Activated CD8-positive, alpha-beta T cell treated with anti-CD3 and anti-CD28 coated beads, Interleukin-2, amount 10 ng/mL, durations not matched to agents 7 days and 5 days (primary cell): Measurements from ENCODE around the gene TRIM9. TPM values are rescaled to one million over a fixed set of nuclear protein-coding genes. Genes with fewer than 3 reads are reported as not detected.
"Not testable (repeated sequence)": the region's sequence is repeated elsewhere in the genome, so short reads cannot be mapped to it uniquely, and the experiment has no call there.

ENCODE experiments used
- ATAC-seq: fragments of 150-1000 bp; cut with Tn5 transposase; one replicate; pipeline ENCODE4 v1.10.0; 2021; ENCODE audit warnings: moderate library complexity
- CTCF ChIA-PET: fragments of 350-600 bp; sonication (Branson Sonifier 250); formaldehyde crosslinking; loops from one replicate; lab custom pipeline; 2021; ENCODE audit warnings: antibody characterized with exemption; lab: Charles Lee
- POLR2A ChIA-PET: fragments of 350-600 bp; sonication (Branson Sonifier 250); formaldehyde crosslinking; loops from one replicate; lab custom pipeline; 2021; ENCODE audit warnings: antibody characterized with exemption; lab: Charles Lee
- DNase-seq: peaks from one replicate; pipeline ENCODE4 v3.0.0-alpha.2; 2020
- H3K27ac Mint-ChIP-seq: one replicate; pipeline ENCODE4 v1.8.0; 2021; ENCODE audit warnings: mild to moderate bottlenecking, mixed read lengths
- H3K27me3 Mint-ChIP-seq: one replicate; pipeline ENCODE4 v1.8.0; 2021; ENCODE audit warnings: low read depth, mixed read lengths
- H3K36me3 Mint-ChIP-seq: one replicate; pipeline ENCODE4 v1.8.0; 2021; ENCODE audit warnings: low read depth, mixed read lengths
- H3K4me1 Mint-ChIP-seq: one replicate; pipeline ENCODE4 v1.8.0; 2021; ENCODE audit warnings: low read depth, mixed read lengths
- H3K4me3 Mint-ChIP-seq: one replicate; pipeline ENCODE4 v1.8.0; 2021; ENCODE audit warnings: mild to moderate bottlenecking, mixed read lengths
- H3K9me3 Mint-ChIP-seq: one replicate; pipeline ENCODE4 v1.8.0; 2022; ENCODE audit warnings: mixed read lengths; ENCODE audit not compliant: insufficient read depth
- total RNA-seq, 2 experiments: library from RNA; stranded (reverse); gene quantifications; one replicate each; pipeline ENCODE4 v1.2.3, GENCODE V29; 2021

TRIM9 gene
- total RNA-seq, 2 experiments from 2014 or later: 0.63 to 0.73 TPM

- Mint-ChIP-seq H3K4me3 (no peak overlapping the region), H3K27me3 (peaks cover 9% of the 10 kb centered on the region), H3K4me1 (no peaks in the 10 kb centered on the region), H3K9me3 (no peaks in the 10 kb centered on the region), H3K27ac (no peak overlapping the region), H3K36me3 (no peaks in the 10 kb centered on the region)
- POLR2A ChIA-PET: no interaction called here
- ATAC-seq (no peak), DNase-seq (no peak)
- CTCF ChIA-PET: no interaction called here
Measured at GRCh38 chr14:50951032-50951431, 143.9 kb downstream of the TRIM9 start.

DNA sequence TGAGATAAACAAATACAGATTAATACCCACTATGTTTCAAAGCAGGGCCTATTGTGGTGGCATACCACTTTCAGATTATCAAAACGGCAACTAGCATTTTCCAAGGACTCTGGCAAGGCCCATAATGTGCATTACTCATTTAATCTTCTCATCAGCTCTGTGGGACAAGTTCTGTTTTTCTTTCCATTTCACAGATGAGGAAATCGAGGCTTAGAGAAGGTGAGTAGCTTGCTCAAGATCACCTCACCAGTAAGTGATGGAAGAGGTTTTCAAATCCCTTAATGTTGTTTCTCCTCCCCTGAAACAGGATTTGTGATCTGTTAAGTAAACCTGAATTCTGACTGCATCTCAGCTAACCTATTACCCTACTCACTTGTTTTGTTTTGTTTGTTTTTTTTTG, 146.7 kb downstream of the TRIM9 start:
- Mint-ChIP-seq H3K4me1 (peaks cover 10% of the 10 kb centered on the region), H3K9me3 (no peaks in the 10 kb centered on the region), H3K27me3 (peaks cover 23% of the 10 kb centered on the region), H3K4me3 (no peak overlapping the region), H3K27ac (no peak overlapping the region), H3K36me3 (no peaks in the 10 kb centered on the region)
- DNase-seq (no peak), ATAC-seq (no peak)
- ChIA-PET POLR2A (interaction anchor here (0.6 kb wide), 1 partner anchor 9 kb away, joined by 3 read pairs; no protein-coding TSS in a partner anchor), CTCF (interaction anchor here (1.3 kb wide), 1 partner anchor 831 kb away, joined by 3 read pairs; no protein-coding TSS in a partner anchor)

DNA sequence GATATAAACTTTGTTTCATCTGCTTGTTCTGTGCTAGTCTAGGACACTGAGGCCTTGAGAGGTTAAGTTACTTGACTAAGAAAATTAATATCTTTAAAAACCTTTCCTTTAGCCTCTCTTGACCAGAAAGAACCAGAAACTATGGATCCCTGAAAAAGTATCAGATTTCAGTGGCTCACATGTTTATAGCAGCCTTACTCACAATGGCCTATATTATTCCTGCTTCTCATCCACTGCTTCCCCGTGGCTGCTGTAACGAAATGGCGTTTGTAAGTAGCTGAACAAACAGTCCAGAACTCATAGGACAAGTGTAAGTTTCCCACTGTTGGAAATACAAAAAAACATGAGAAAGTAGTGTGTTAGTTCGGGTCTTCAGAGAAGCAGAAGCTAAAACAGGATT, 147.5 kb downstream of the TRIM9 start:
- no peaks in the 10 kb centered on the region for H3K9me3 Mint-ChIP-seq
- peaks cover 12% of the 10 kb centered on the region for H3K4me1 Mint-ChIP-seq
- ATAC-seq: no peak
- ChIA-PET POLR2A (no interaction called here), CTCF (no interaction called here)
- no peak overlapping the region for H3K27ac Mint-ChIP-seq
- peaks cover 24% of the 10 kb centered on the region for H3K27me3 Mint-ChIP-seq
- H3K36me3 Mint-ChIP-seq: no peaks in the 10 kb centered on the region
- DNase-seq: no peak
- H3K4me3 Mint-ChIP-seq: no peak overlapping the region

DNA sequence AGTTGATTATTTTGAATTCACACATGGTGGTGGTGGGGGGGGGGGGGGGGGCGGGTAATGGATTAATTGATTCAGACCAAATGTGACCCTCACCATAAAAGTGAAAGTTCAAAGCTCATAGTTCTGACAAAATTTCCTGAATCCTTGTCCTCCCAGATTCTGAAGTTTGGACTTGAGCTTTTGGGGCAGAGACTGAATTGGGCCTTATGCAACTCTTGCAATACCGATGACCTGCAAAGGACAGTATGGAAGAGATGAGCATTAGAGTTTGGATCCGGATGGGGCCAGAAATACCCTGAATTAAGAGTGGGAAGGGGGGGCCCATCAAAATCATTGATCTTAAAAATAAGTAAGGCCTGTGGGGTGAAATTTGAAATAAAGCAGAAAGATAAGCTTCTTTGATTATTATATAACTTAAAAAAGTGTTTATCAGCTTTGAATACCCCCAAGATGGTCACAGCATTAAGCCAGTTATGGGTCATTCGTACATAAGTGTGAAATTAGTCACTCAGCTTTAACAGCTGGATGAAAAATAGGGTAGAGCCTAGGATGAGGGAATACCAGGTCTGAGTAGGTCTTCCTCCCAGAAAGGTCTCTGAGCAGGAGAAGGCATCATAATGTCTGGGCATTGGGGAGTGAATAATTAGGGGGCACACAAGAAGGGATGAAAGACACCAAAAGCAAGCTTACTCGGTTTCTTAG, 148.5 kb downstream of the TRIM9 start:
- Mint-ChIP-seq H3K27ac (no peak overlapping the region), H3K9me3 (no peaks in the 10 kb centered on the region), H3K27me3 (peaks cover 31% of the 10 kb centered on the region), H3K4me3 (no peak overlapping the region), H3K4me1 (peaks cover 12% of the 10 kb centered on the region), H3K36me3 (no peaks in the 10 kb centered on the region)
- DNase-seq (no peak), ATAC-seq (no peak)
- ChIA-PET CTCF (no interaction called here), POLR2A (no interaction called here)

GRCh38 chr14:50944647-50945413, 150.1 kb downstream of the TRIM9 start:
- CTCF ChIA-PET: no interaction called here
- Mint-ChIP-seq H3K36me3 (no peaks in the 10 kb centered on the region), H3K27ac (peak overlapping the region; percentile 30), H3K4me3 (peak overlapping the region; percentile 75), H3K9me3 (no peaks in the 10 kb centered on the region), H3K27me3 (peaks cover 37% of the 10 kb centered on the region), H3K4me1 (peaks cover 12% of the 10 kb centered on the region)
- POLR2A ChIA-PET: no interaction called here
- DNase-seq (no peak), ATAC-seq (peak; percentile 7)

GRCh38 chr14:50943943-50944646, 150.8 kb downstream of the TRIM9 start, which contains the start of gene PYGL:
PYGL (minus strand) TSS chr14:50944483; CDS start chr14:50944403, 80 bp downstream.
- ChIA-PET CTCF (no interaction called here), POLR2A (no interaction called here)
- Mint-ChIP-seq H3K27me3 (peaks cover 40% of the 10 kb centered on the region), H3K36me3 (no peaks in the 10 kb centered on the region), H3K27ac (peak within 1 kb of the TSS; percentile 30), H3K9me3 (no peaks in the 10 kb centered on the region), H3K4me3 (peak within 1 kb of the TSS; percentile 75), H3K4me1 (peaks cover 12% of the 10 kb centered on the region)
- ATAC-seq (peak; percentile 87), DNase-seq (peak; percentile 34)

DNA sequence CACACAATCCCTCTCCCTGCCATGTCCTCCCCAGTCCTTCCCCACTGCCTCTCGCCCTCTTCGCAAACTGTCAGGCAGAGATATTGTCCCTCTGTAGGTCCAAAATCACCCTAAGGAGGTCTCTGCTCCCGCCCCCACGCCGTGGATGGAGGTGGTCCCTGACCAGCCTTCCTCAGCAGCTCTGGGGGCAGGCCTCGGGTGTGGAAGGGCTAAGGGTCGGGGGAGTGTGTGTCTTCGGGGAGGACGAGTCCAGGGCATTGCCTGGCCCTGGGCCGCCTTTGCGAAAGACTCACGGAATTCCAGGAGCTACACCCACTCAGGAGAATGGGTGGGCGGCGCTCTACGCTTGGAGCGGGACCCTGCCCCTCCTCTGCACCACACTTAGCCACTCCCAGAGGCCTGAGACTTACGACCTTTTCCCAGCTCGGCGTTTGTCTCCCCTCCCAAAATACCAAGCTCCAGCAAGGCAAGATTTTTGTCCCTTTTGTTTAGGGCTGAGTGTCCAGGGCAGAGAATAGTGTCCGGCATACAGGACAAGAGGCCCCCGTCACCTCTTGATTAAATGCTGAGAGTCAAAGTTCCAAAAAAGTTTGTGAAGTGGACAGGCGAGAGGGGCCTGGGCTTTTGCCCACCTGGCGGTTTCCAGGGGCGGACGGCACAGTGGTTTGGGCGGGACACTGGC, 151.5 kb downstream of the TRIM9 start:
- CTCF ChIA-PET: no interaction called here

DNA sequence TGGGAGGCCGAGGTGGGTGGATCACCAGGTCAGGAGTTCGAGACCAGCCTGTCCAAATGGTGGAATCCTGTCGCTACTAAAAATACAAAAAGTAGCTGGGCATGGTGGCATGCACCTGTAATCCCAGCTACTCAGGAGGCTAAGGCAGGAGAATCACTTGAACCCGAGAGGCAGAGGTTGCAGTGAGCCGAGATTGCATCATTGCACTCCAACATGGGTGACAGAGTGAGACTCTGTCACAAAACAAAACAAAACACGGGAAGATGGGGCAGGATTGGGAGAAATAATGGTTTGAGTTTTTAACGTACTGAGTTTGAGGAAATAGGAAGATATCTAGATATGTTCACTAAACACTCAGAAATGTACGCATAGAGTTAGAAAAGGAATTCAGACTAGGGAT, 153.3 kb downstream of the TRIM9 start:
- POLR2A ChIA-PET, CTCF ChIA-PET, H3K27ac Mint-ChIP-seq, H3K9me3 Mint-ChIP-seq, H3K36me3 Mint-ChIP-seq, ATAC-seq, DNase-seq, H3K4me3 Mint-ChIP-seq: not testable (repeated sequence)
- Mint-ChIP-seq H3K4me1 (peaks cover 15% of the 10 kb centered on the region), H3K27me3 (peaks cover 40% of the 10 kb centered on the region)

More for the DNA sequence above, 151.5 kb downstream of the TRIM9 start:
- Mint-ChIP-seq H3K27me3 (peaks cover 40% of the 10 kb centered on the region), H3K4me1 (peaks cover 12% of the 10 kb centered on the region), H3K27ac (no peak overlapping the region), H3K9me3 (no peaks in the 10 kb centered on the region), H3K36me3 (no peaks in the 10 kb centered on the region), H3K4me3 (peak overlapping the region; percentile 18)
- ATAC-seq: no peak
- DNase-seq: no peak
- POLR2A ChIA-PET: no interaction called here

DNA sequence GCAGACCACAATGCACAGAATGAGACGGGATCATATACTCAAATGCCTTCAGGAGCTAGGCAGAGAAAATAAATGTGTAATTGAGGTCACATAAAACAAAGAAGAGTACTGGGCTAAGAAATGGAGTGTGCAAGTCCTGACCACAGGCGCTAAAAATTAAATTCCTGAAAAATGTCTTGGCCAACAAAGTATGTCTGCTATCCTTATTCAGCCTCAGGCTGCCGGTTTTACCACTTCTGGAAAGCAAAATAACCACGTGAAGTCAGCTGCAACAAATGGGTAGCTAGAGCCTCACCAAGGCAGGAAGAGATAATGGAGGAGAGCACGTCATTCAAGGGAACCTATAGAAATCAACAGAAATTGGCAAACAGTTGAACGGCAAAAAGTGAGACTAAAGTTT, 153.8 kb downstream of the TRIM9 start:
- no peaks in the 10 kb centered on the region for H3K36me3 Mint-ChIP-seq
- ATAC-seq (no peak), DNase-seq (no peak)
- H3K4me1 Mint-ChIP-seq: peaks cover 15% of the 10 kb centered on the region
- H3K27ac Mint-ChIP-seq: no peak overlapping the region
- no peak overlapping the region for H3K4me3 Mint-ChIP-seq
- ChIA-PET CTCF (no interaction called here), POLR2A (no interaction called here)
- peaks cover 39% of the 10 kb centered on the region for H3K27me3 Mint-ChIP-seq
- H3K9me3 Mint-ChIP-seq: no peaks in the 10 kb centered on the region

DNA sequence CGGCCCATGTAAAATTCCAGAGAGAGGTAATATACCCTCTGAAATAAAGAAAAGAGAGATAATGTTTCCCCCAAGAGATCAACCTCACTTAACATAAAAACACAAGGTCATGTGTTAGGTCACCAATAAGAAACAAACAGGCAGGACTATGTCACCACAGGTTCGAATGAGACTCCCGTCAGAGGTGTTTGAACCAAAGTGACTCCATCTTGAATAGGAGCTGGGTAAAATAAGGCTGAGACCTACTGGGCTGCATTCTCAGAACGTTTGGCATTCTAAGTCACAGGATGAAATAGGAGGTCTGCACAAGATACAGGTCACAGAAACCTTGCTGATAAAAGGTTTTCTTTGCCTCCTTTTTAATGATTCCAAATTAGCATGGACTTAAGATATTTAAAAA, 157.1 kb downstream of the TRIM9 start:
- no peak for ATAC-seq

GRCh38 chr14:50937325-50937724, 157.6 kb downstream of the TRIM9 start:
- no peak overlapping the region for H3K4me3 Mint-ChIP-seq
- peaks cover 4% of the 10 kb centered on the region for H3K4me1 Mint-ChIP-seq
- H3K27me3 Mint-ChIP-seq: peaks cover 20% of the 10 kb centered on the region
- H3K36me3 Mint-ChIP-seq: no peaks in the 10 kb centered on the region
- no peak for DNase-seq
- no peaks in the 10 kb centered on the region for H3K9me3 Mint-ChIP-seq
- ChIA-PET POLR2A (no interaction called here), CTCF (no interaction called here)
- no peak for ATAC-seq
- no peak overlapping the region for H3K27ac Mint-ChIP-seq

More for the DNA sequence above, 157.1 kb downstream of the TRIM9 start:
- ChIA-PET POLR2A (no interaction called here), CTCF (no interaction called here)
- Mint-ChIP-seq H3K36me3 (no peaks in the 10 kb centered on the region), H3K27ac (no peak overlapping the region), H3K9me3 (no peaks in the 10 kb centered on the region), H3K4me1 (peaks cover 4% of the 10 kb centered on the region), H3K4me3 (no peak overlapping the region), H3K27me3 (peaks cover 22% of the 10 kb centered on the region)
- DNase-seq: no peak
